HepG2 (cell line): ENCODE measurements around the gene EIF5A. TPM values are rescaled to one million over a fixed set of nuclear protein-coding genes. Genes with fewer than 3 reads are reported as not detected.

Experiments used
- ATAC-seq: fragments of 200-7000 bp; cut with Tn5 transposase; 3 replicates; pipeline ENCODE4 v1.9.1; 2020; ENCODE audit warnings: mild to moderate bottlenecking, moderate library complexity
- BruUV-seq: library from RNA; stranded (reverse); fragments of 400-500 nt; replicated peaks from 2 replicates; lab custom pipeline; 2021; lab: Mats Ljungman, UMichigan
- CTCF ChIA-PET: fragments of 300-600 bp; formaldehyde crosslinking; extraction: SDS; loops from one replicate; lab custom pipeline; 2021; ENCODE audit warnings: low total read pairs, inconsistent platforms, low intra/inter-chr PET ratio; lab: Yijun Ruan, JAX
- POLR2A ChIA-PET: fragments of 350-600 bp; sonication (Branson Sonifier 250); formaldehyde crosslinking; loops from one replicate; lab custom pipeline; 2020; ENCODE audit warnings: antibody characterized with exemption, inconsistent platforms; lab: Yijun Ruan, JAX
- DNase-seq: peaks from one replicate; pipeline ENCODE4 v3.0.0-alpha.2; 2015; ENCODE audit warnings: low spot score
- FAIRE-seq: peaks from 3 replicates; lab custom pipeline; 2011; peaks lifted over from hg19 to GRCh38; lab: Jason Lieb, UNC
- H2AFZ ChIP-seq: one replicate; pipeline ENCODE4 v1.6.1; 2011; ENCODE audit warnings: low read length, inconsistent platforms
- H3K27ac ChIP-seq: fragments of 300-600 bp; 3 replicates; pipeline ENCODE4 v1.8.0; 2011; ENCODE audit warnings: mixed run types, mild to moderate bottlenecking, mixed read lengths, low read length, inconsistent platforms; ENCODE audit not compliant: insufficient read depth; ENCODE audit errors: extremely low read length
- H3K27me3 ChIP-seq, 2 experiments: fragments of 200-600 bp in 1 of 2; 2 replicates in 1 of 2; 3 replicates in 1 of 2; pipeline versions ENCODE4 v1.6.0 to v1.8.0; 2011; ENCODE audit warnings: low read length in 2 of 2, mild to moderate bottlenecking in 2 of 2, moderate library complexity in 2 of 2, inconsistent platforms in 1 of 2; ENCODE audit not compliant: insufficient read depth in 2 of 2, control insufficient read depth in 1 of 2
- H3K36me3 ChIP-seq, 2 experiments: fragments of 200-600 bp in 1 of 2; replicated peaks in 1 of 2; 2 replicates in 1 of 2; 3 replicates in 1 of 2; pipeline versions ENCODE4 v1.5.1 to v1.8.0; 2011; ENCODE audit warnings: low read length in 2 of 2, inconsistent platforms in 1 of 2; ENCODE audit not compliant: insufficient read depth in 2 of 2, control insufficient read depth in 1 of 2
- H3K4me1 ChIP-seq: 2 replicates; pipeline ENCODE4 v1.5.1; 2012; ENCODE audit warnings: low read length, inconsistent platforms; ENCODE audit not compliant: insufficient read depth
- H3K4me2 ChIP-seq: 2 replicates; pipeline ENCODE4 v1.6.0; 2011; ENCODE audit warnings: low read depth, low read length, inconsistent platforms
- H3K4me3 ChIP-seq, 3 experiments: fragments of 200-600 bp in 1 of 3; sonication (generic), shearing (Covaris generic) in 1 of 3; replicated peaks in 1 of 3; 2 replicates each; pipeline ENCODE4 v1.5.1; 2011 to 2016; ENCODE audit warnings: low read length in 3 of 3, inconsistent platforms in 2 of 3, low read depth in 2 of 3, mild to moderate bottlenecking in 2 of 3, control low read depth in 1 of 3, mixed read lengths in 1 of 3; ENCODE audit not compliant: insufficient read depth in 1 of 3
- H3K79me2 ChIP-seq: one replicate; pipeline ENCODE4 v1.6.1; 2011; ENCODE audit warnings: low read length, inconsistent platforms; ENCODE audit not compliant: insufficient read depth
- H3K9ac ChIP-seq: 2 replicates; pipeline ENCODE4 v1.6.0; 2011; ENCODE audit warnings: mild to moderate bottlenecking, low read depth, low read length, inconsistent platforms; ENCODE audit not compliant: insufficient read depth
- H3K9me3 ChIP-seq: 2 replicates; pipeline ENCODE4 v1.5.1; 2012; ENCODE audit warnings: mild to moderate bottlenecking, low read length
- H4K20me1 ChIP-seq: 2 replicates; pipeline ENCODE4 v1.6.0; 2011; ENCODE audit warnings: inconsistent platforms, mild to moderate bottlenecking, low read length, moderate library complexity; ENCODE audit not compliant: insufficient read depth
- CEBPG ChIP-seq: IDR thresholded peaks from 2 replicates; pipeline ENCODE4 v1.6.1; 2016
- CSRNP1 ChIP-seq: sonication (generic); formaldehyde crosslinking; IDR thresholded peaks from 2 replicates; pipeline ENCODE4 v1.8.1; 2023; ENCODE audit warnings: mild to moderate bottlenecking, missing genetic modification reagents
- EEA1 ChIP-seq: sonication (generic); formaldehyde crosslinking; IDR thresholded peaks from 2 replicates; pipeline ENCODE4 v1.5.1; 2020; ENCODE audit warnings: mild to moderate bottlenecking, missing genetic modification reagents, borderline replicate concordance
- MXD1 ChIP-seq: sonication (generic); formaldehyde crosslinking; IDR thresholded peaks from 2 replicates; pipeline ENCODE4 v1.4.0; 2020; ENCODE audit warnings: mild to moderate bottlenecking, missing genetic modification reagents
- REPIN1 ChIP-seq: sonication (generic); formaldehyde crosslinking; IDR thresholded peaks from 2 replicates; pipeline ENCODE4 v1.8.0; 2022; ENCODE audit warnings: missing genetic modification reagents, low read depth, mild to moderate bottlenecking, borderline replicate concordance
- TEAD3 ChIP-seq: optimal IDR thresholded peaks from 2 replicates; pipeline ENCODE3; 2016; ENCODE audit warnings: borderline replicate concordance
- TFDP2 ChIP-seq: sonication (generic); formaldehyde crosslinking; IDR thresholded peaks from 2 replicates; pipeline ENCODE4 v1.4.0; 2020; ENCODE audit warnings: missing genetic modification reagents
- ZMAT3 ChIP-seq: sonication (generic); formaldehyde crosslinking; conservative IDR thresholded peaks from 2 replicates; pipeline ENCODE4 v1.7.0; 2021; ENCODE audit warnings: missing genetic modification reagents
- ZNF20 ChIP-seq: sonication (generic); formaldehyde crosslinking; IDR thresholded peaks from 2 replicates; pipeline ENCODE4 v1.4.0; 2020; ENCODE audit warnings: mild to moderate bottlenecking, moderate library complexity, missing genetic modification reagents
- ZNF318 ChIP-seq: sonication (generic); formaldehyde crosslinking; IDR thresholded peaks from 2 replicates; pipeline ENCODE4 v1.4.0; 2020; ENCODE audit warnings: mild to moderate bottlenecking, missing genetic modification reagents
- ZNF432 ChIP-seq: sonication (generic); formaldehyde crosslinking; IDR thresholded peaks from 2 replicates; pipeline ENCODE4 v1.5.0; 2020; ENCODE audit warnings: missing genetic modification reagents, mild to moderate bottlenecking, borderline replicate concordance
- WGBS: methylation state at CpG from one replicate; pipeline ENCODE4 v1.1.6; 2017; ENCODE audit warnings: low lambda C conversion rate; 5-methylcytosine and 5-hydroxymethylcytosine counted together
- in situ Hi-C: cut with HindIII; loops from 2 replicates; pipeline ENCODE4 v1.10.0; 2017; ENCODE audit warnings: low pct_unique_long_range_greater_than_20kb; ENCODE audit not compliant: extremely low pct_ligation_motif_present
- intact Hi-C: fragments of 100-400 bp; cut with micrococcal nuclease; formaldehyde crosslinking; loops from one replicate; pipeline ENCODE4 v1.10.0; 2022; ENCODE audit not compliant: unreplicated experiment
- polyA plus RNA-seq, 8 experiments: library from polyadenylated mRNA; depleted of rRNA in 3 of 8; stranded (reverse) in 7 of 8; unstranded in 1 of 8; fragments of >200 nt; fragmentation: Illumina TruSeq in 4 of 8; extraction: Trizol in 4 of 8; gene quantifications; 2 replicates each; pipeline versions ENCODE4 v1.2.1 to v1.2.3, GENCODE V29; 2011 to 2016; ENCODE audit warnings: low read depth in 4 of 8, missing spikeins in 1 of 8, mixed read lengths in 1 of 8; ENCODE audit not compliant: insufficient read depth in 1 of 8
- total RNA-seq, 5 experiments: library from RNA; depleted of rRNA; stranded (reverse); fragments of >200 nt; fragmentation: Illumina TruSeq; extraction: Trizol; gene quantifications; 2 replicates each; pipeline ENCODE4 v1.2.3, GENCODE V29; 2016; ENCODE audit warnings: low read depth in 1 of 5

The EIF5A gene
- total and polyA plus RNA-seq, 2 of the 13 experiments (the other 11 are each of a cell fraction or from before 2014, with no cell fraction given), result 319 to 337 TPM

GRCh38 chr17:7296189-7296861, 11.1 kb upstream of the EIF5A start:
- Histone ChIP-seq H3K27ac (no peak overlapping the region), H3K4me2 (peak overlapping the region; percentile 88), H3K79me2 (no peaks in the 10 kb centered on the region), H3K27me3 (peaks cover 2 to 11% of the 10 kb centered on the region in 2 experiments; a peak in 2 of 5 replicates), H3K4me1 (peaks cover 41% of the 10 kb centered on the region), H3K4me3 (peak overlapping the region in 1 of 3 experiments; percentile 50; a peak in 2 of 6 replicates), H2AFZ (peak overlapping the region; percentile 69), H3K9me3 (no peaks in the 10 kb centered on the region), H4K20me1 (no peaks in the 10 kb centered on the region), H3K9ac (no peak overlapping the region), H3K36me3 (no peaks in the 10 kb centered on the region)
- ATAC-seq (peak; percentile 63), FAIRE-seq (no peak), DNase-seq (peak; percentile 56)
- WGBS, result 6% methylated on average over 31 of the region's 51 CpGs
- POLR2A ChIA-PET, result interaction anchor here (0.6 to 1.9 kb wide), 10 partner anchors 14 to 260 kb away, joined by 3 to 22 read pairs (median 5); partner anchors contain the start of genes GABARAP, NEURL4, SLC16A13 and SLC2A4
- BruUV-seq, result no TSS peak
- CTCF ChIA-PET, result interaction anchor here (1.1 to 2.6 kb wide), 5 partner anchors 16 to 76 kb away, joined by 4 to 43 read pairs (median 6); partner anchors contain the start of genes ELP5 and SLC2A4
- intact Hi-C loops, result loop anchor here (1.0 kb wide), 1 partner anchor 16 kb away; no protein-coding TSS in a partner anchor
- in situ Hi-C loops, result no loop called here
- no peak for TF ChIP-seq ZNF432 (CRISPR knock-in tag)
- peak; percentile 65 for TF ChIP-seq TEAD3
- TF ChIP-seq EEA1 (CRISPR knock-in tag), result peak; percentile 28; the same call in 1 of the 2 replicates
- peak; percentile 82; the same call in 1 of the 2 replicates for TF ChIP-seq ZMAT3
- TF ChIP-seq CEBPG (CRISPR knock-in tag), result no peak
- TF ChIP-seq ZNF20 (CRISPR knock-in tag), result no peak
- TF ChIP-seq TFDP2, result peak; percentile 63; the same call in 1 of the 2 replicates
- TF ChIP-seq ZNF318, result no peak
- peak; percentile 26; the same call in 1 of the 2 replicates for TF ChIP-seq REPIN1
- TF ChIP-seq CSRNP1 (CRISPR knock-in tag), result peak; percentile 48; the same call in 1 of the 2 replicates
- TF ChIP-seq MXD1 (CRISPR knock-in tag), result peak; percentile 67; the same call in 1 of the 2 replicates
